GM19035 (cell line): ENCODE measurements around the gene RASSF8.
"Not testable (repeated sequence)": the region's sequence is repeated elsewhere in the genome, so short reads cannot be mapped to it uniquely, and the experiment has no call there.

Experiments
- ATAC-seq: cut with Tn5 transposase; IDR thresholded peaks from one replicate; pipeline ENCODE4 v1.9.1; 2021; ENCODE audit not compliant: unreplicated experiment

The RASSF8 gene

DNA sequence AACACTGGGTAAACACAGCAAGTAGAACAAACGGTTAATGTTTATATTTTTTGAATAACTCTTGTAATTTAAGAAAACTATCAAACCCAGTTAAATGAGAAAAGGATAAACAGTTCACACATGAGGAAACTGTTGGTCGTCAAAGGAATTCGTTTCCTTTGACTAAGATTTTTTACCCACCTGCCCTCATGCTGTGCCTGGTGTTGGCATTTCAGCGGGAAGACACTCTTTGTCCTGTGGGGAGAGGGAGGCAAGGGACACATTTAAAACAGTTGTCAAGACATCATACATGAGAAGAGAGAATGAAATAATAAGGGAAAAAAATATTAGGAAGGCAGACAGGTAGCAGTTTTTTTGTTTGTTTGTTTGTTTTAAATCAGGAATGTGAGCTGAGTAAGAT is 95.9 kb downstream of the RASSF8 start:
- no peak for ATAC-seq

DNA sequence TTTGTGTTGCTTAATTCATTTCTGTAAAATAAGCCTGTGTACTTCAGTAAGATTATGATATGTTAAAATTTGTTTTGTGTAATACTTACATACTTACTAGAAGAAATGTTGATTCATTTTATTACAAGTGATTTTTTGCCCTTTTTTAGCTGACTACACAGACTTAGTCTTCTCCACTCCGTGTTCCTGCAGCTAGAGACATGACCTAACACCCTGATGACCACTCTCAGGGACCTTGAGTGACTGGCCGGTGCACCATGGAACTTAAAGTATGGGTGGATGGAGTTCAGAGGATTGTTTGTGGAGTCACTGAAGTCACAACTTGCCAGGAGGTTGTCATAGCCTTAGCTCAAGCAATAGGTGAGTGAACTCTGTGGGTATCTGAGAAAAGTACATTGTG is 96.6 kb downstream of the RASSF8 start:
- ATAC-seq: no peak

DNA sequence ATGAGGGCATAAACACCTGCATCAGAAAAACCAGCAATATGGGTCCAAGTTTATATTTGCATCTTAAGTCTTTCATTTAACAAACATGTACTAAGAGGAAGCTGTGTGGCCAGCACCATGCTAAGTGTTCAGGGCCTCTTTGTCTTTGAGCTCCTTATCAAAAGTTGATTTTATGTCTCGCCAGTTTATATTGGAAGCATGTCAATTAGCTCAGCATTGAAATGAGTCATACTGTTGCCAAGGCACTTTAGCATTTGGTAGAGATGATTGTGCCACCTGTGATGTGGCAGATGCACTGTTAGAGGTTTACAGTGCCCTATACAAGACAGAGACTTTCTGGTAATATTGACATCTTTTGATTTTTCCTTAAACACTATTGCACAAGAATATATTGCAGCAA is 97.9 kb downstream of the RASSF8 start:
- no peak for ATAC-seq

DNA sequence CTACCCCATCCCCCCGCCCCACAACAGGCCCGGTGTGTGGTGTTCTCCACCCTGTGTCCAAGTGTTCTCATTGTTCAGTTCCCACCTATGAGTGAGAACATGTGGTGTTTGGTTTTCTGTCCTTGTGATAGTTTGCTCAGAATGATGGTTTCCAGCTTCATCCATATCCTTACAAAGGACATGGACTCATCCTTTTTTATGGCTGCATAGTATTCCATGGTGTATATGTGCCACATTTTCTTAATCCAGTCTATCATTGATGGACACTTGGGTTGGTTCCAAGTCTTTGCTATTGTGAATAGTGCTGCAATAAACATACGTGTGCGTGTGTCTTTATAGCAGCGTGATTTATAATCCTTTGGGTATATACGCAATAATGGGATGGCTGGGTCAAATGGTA is 98.8 kb downstream of the RASSF8 start:
- ATAC-seq: not testable (repeated sequence)

DNA sequence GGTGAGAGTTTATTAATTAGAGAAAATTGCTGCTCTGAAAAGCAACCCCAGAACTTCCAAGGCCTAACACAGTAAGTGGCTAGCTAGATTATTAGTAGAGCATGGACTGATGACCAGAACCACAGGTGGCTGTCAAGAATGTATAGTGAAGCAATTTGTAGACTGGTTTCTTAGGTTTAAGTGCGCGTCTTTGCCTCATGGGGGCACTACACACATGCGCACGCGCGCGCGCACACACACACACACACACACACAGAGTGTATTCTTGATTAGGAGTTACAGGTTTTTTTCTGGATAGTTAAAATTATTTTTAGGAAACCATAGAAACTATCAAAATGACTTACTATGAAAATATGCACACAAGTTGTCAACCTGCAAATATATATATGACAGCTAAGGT is 99.8 kb downstream of the RASSF8 start:
- ATAC-seq: no peak

DNA sequence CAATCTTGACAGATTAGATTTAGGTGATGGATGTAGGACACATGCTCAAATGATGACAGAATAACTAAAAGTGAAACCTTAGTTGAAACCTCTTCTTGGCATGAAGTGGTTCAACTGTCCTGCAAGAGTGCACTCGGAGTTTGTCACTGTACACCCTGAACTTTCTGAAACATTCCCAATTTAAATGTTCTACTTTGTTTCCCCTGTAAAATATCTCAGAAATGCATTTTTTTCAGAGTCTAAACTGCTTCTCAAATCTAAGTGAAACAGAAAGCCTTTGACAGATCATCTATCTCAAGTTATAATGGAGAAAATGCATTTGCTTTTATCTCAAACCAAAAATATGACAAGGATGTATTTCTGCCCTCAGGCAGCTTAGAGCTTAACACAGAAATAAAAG is 100.3 kb downstream of the RASSF8 start:
- ATAC-seq: no peak

DNA sequence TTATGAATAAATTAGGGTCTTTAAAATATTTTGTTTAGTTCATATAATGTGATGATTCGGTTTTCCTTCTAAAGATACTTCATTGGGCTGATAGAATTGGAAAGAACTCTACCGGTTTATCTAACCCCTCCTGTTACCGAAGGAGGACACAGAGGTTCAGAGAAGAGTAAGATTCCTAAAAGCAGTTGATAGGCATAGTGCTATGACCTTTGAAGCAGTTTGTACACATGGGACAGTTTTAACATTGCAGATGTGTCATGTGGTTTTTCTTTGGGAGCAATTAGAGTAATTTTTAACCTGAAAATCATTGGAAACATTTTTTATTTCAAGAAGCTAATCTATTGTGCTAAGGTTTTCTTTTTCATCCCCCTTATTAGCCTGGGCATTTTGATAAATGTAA is 103.5 kb downstream of the RASSF8 start:
- ATAC-seq: no peak

DNA sequence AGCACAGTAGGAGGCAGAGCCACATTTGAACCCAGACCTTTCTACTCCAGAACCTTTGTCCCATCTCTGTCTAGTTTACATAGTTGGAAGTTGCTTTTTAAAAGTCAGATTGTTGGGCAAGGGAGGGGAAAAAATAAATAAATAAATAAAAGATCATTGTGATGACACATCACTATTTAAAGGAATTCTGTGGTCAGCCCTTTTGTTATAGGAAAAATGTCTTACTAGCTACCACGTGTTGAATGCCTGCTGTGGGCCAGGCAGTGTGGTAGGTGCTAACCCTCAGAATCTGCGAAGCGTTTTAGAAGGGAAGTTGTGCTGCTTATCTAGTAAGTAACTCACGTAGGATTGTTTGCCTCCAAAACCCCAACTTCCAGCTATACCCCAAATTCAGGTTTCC is 104.1 kb downstream of the RASSF8 start:
- ATAC-seq: no peak

DNA sequence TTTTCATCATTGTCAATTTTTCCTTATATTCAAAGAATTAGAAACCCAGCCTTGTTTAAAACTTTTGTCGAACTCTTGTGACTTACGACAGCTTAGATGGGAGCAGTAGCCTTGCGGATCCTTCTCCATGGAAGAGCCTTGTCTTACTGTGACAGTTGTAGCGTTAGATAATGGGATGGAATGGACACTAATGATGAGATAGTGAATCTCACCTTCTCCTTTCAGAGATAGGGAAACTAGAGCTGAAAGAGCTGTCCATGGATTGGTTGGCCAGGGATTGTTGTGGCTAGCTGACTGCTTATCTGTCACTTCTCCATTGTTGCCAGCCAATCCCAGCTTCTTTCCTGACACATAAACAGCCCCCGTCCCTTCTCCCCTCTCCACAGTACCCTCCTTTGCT is 107.0 kb downstream of the RASSF8 start:
- ATAC-seq: no peak

DNA sequence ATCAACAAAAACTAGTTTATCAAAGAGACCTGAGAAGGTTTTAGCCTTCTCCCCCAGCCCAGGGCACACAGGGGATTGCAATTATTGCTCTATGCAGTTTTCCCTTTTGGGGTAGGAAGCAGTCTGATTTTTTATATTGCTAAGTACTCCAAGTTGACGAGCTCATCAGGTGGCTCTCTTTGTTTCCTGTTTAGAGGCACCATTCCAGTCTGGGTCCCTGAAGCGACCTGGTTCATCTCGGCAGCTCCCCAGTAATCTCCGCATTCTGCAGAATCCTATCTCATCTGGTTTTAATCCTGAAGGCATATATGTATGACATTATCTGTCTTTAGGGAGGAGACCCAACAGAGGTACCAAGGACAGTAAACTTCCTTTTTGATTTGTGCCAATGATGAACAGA is 110.0 kb downstream of the RASSF8 start:
- no peak for ATAC-seq

DNA sequence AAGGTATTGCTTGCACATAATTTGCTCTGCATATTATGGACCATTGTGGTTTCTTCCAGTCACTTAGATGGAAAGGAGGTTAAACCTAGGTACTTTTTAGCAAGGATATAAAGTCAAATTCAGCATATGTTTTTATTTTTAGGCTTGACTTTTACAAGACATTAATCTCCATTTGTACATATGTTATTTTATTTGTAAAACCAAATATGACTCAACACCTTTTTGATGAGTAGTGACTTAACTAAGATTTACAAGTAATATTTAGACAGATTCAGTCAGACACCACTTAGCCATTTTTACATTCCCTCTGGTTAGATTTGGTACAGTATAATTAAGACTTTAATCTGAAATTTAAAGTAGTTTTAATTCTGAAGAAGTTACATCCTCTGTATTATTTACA is 111.3 kb downstream of the RASSF8 start:
- no peak for ATAC-seq

DNA sequence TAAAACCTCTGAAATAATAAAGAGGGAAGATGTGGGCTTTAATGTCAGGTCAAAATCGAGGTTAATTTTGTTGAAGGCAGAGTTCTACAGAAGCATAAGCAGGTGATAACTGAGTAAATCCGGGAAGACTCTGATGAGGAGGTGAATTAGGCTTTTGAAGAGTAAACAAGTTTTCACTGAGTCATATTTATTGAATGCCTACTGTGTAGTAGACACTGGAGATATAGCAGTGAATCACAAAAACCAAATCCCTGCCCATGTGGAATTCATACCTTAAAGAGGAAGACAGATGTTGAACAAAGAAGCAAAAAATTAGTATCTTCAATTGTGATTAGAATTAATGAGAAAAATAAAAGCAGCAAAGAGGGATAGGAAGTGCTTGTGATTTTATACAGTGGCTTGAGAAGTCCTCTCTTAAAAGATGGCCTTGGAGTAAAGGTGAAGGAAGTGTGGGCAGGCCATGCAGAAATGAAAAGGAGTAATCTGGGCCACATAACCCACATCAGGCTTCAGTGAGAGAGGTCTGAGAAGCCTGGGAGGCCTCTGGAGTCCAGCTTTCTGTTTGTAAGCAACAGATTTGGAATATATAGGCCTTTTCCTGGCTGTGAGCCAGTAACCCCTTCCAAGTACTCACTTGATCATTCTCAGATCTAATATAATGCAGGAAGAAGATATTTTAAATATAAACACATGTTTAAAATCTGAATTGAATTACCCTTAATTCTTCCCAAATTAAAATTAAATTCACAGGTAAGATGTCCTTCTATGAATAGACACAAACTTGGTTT is 119.6 kb downstream of the RASSF8 start:
- no peak for ATAC-seq

DNA sequence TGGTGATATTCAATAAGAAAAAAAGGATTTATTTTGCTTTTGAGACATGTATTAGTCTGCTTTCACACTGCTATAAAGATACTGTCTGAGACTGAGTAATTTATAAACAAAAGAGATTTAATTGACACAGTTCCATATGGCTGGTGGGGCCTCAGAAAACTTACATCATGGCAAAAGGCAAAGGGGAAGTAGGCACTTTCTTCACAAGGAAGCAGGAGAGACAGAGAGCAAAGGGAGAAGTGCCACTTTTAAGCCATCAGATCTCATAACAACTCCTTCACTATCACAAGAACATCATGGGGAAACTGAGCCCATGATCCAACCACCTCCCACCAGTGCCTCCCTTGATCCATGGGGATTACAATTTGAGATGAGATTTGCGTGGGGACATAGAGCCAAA is 122.4 kb downstream of the RASSF8 start:
- no peak for ATAC-seq

DNA sequence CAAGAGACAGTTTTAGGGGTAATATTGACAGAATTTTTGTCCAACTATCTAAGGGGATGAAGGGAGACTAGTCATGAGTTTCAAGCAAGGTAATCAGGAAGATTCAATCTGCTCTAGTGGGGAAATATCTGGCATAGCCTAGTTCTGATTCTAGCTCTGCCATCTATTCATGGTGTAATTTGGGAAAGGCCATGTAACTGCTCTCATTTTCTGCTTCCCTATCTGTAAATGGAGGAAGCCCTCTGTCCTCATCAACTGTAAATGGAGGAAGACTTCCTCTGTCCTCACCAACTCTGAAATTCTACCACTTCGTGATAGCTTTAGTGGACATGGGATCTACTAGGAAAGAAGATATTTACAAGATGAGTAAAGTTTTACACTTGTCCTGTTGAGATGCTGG is 128.5 kb downstream of the RASSF8 start:
- no peak for ATAC-seq

DNA sequence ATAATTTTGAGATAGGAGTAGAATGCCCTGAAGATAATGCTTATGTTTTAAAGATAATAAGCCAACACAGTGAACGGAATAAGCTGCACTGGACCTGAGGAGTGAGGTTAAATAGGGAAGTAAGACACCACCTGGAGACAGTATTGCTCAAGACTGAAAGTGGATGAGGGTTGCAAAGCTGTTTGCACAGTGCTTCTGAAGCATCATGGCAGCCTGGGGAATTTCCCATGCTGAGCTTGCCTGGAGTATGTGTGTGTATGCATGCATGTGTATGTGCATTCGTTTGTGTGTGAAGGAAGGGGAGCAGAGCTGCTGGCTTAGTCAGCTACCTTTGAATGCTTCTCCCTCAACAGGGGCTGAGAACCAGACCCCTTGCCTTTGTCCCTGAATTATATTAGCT is 130.5 kb downstream of the RASSF8 start:
- peak; percentile 94 for ATAC-seq

DNA sequence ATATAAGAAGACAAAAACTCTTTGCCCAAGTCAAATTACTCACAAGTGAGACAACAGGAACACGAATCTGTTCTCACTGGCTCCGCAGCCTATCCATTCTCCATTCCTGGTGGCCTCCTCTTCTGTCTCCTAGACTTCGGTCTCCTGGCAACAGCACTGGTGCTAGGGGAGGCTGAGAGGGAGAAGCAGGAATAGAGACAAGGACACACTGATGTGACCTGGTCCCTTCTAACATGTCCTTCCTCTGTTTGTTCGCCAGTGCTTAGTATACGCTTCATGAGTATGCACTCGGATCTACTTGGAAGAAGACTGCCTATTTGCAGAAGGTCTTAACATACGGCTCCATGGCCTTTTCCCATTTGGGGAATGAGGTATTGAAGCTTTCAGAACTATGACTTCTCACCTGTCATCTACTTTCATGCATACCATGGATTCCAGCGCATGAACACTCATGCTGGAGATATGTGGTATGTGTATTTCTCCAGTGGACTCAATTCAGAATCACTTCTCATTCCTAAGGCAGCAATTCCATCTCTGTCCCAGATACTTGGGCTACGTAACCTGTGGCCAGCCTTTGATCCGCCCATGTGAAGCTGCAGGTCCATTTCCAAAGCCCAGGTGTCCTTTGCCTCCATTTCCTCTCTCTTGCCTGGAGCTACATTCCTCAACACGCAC is 132.5 kb downstream of the RASSF8 start:
- ATAC-seq: no peak

DNA sequence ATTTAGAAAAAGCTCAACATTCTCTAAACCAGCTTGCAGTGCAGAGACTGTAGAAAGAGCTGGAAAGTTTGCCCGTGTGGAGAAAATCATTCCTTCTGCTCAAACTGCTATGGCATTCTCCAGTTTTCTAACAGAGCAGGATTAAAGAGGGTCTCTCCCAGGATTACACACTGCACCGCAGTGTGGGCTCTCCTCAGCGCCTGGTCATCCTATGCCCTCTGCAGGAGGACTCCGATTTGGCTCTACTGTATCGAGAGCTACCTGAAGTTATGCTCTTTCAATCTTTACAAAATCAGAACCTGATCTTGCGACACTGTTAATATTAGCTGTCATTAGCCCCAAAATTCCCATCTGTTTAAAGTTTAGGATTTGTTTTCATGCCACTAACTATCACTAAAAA is 133.3 kb downstream of the RASSF8 start:
- no peak for ATAC-seq

DNA sequence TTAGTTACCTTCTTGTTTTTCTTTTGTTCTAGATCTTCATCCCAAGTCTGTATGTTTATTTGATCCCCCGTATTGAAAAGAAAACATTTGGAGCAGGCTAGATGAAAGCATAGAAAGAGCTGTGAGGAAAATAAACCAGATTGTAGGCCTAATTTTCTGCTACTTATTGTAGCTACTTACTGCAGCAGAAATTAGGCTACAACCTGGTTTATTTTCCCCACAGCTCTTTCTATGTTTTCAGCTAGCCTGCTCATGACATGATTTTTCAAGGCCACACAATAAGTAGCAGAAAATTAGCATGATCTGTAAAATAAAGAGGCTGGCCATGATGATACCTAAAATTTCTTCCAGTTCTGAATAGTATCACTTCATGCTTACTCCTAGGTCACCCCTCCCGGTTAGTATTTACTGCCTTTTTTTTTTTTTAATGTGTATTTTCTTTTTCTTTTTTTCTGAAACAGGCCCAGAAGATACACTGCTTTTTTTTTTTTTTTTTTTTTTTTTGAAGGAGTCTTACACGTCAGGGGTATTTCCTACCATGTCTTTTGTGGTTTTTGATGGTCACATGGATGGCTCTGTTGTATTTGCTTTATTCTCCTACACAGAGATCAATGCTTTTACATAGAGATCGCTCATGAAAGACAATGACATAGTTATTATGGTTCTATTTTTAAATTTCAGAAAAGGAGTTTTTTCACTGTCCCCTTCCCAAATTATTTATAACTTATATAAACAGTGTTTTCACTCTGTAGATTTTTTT is 134.0 kb downstream of the RASSF8 start:
- no peak for ATAC-seq

DNA sequence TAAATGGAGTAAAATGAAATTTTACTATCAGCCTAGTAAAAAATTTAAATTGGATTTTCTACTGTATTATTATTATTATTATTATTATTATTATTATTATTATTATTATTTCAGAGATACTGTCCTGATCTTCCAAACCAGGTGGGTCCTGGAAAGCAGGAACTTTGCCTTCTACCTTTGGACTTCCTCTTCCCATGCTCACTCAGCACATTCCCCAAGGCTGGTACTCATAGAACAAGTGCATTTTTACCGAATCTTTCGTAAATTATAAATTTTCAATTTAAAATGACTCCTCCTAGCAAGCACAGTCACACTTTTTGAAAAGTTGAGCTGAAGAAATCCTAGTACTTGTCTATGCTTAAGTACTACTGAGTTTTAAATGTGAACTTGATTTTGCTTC is 136.7 kb downstream of the RASSF8 start:
- ATAC-seq: no peak

DNA sequence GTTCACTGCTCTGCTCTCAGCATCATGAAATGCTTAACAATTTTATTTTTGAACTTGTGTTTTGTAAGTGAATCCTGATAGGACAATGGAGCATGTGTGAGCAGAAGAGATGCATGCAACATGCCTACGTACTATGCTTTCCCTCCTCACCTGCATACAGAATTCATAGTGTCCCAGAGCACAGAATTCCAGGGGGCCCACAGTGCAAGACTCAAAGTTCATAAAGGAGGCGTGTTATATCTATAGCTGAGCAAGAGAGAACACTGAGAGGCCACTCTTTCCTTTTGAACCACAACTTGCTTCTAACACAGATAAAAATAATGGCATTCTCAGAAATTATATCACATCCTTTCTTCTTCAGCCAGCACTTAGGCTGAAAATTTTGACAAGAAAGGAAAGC is 137.6 kb downstream of the RASSF8 start:
- ATAC-seq: no peak

DNA sequence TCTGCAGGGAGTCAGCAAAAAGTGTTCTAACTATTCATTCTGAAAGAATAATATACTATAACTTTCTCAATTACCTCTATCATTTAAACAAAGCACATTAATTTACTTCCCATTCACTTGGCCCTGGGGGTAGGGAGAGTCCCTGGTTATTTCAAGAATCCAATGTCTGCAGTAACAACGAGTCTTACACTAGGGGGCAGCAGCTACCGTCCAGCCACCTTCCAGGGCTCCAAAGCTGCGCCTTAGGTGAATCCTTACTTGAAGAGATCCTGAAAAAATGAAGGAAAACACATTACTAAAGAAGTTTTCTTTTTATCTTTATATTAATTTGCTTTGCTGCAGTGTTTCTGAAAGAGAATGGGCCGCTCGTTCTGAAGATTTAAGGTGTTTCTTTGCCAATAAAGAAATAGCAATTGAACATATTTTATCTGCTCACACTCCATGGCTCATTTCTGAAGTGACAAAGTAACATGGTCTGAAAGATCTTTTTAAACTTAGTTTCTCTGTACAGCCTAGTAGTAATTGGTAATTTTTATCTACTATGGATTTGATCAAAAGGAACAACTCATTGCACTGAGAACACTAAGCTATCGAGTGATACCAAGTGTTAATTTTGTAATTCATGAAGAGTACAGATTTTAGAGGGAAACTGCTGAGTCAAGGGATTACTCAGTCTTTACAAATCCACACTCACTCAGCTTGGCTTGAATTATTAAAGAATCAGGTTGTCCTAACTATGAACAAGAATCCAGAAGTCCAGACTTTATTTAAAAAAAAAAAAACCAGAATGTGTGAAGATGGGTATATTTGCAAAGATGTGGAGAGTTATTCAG is 138.8 kb downstream of the RASSF8 start:
- peak; percentile 82 for ATAC-seq
